ENCODE results near the gene HMGB1. TPM values are rescaled to one million over a fixed set of nuclear protein-coding genes. Genes with fewer than 3 reads are reported as not detected.

Gene HMGB1
- total and polyA plus RNA-seq, 8 donors: 29.5 to 479 (median 339) TPM

GRCh38 chr13:30423891-30424290 lies 41.8 kb downstream of the HMGB1 start:
- H3K4me1 ChIP-seq: peaks cover 9 to 20% (median 14%) of the 10 kb centered on the region in 4 donors
- H3K27me3 ChIP-seq: no peaks in the 10 kb centered on the region
- no peaks in the 10 kb centered on the region for H3K9me3 ChIP-seq
- no peaks in the 10 kb centered on the region for H3K36me3 ChIP-seq
- intact Hi-C loops (cut with DNase I; ENCODE audit: low total_unique reads): no loop called here
- no peak overlapping the region for H3K27ac ChIP-seq
- H3K4me3 ChIP-seq: no peak overlapping the region
- TF ChIP-seq CTCF (IDR thresholded peaks at IDR 0.05) (no peak), EP300 (IDR thresholded peaks at IDR 0.05) (no peak), POLR2AphosphoS5 (IDR thresholded peaks at IDR 0.05) (no peak), POLR2A (IDR thresholded peaks at IDR 0.05) (no peak)
- WGBS, 5 donors: 82 to 98% (median 85%) methylated on average over 3 of the region's 3 CpGs
- DNase-seq: no peak

GRCh38 chr13:30422054-30422839 lies 43.5 kb downstream of the HMGB1 start, which contains the start of gene UBE2L5:
Gene UBE2L5 (plus strand): TSS chr13:30422493. CDS start chr13:30427991, 5,498 bp downstream.
- no peaks in the 10 kb centered on the region for H3K9me3 ChIP-seq
- no peaks in the 10 kb centered on the region for H3K36me3 ChIP-seq
- no peaks in the 10 kb centered on the region for H3K27me3 ChIP-seq
- WGBS, 5 donors: 1 to 2% (median 2%) methylated on average over 39 to 57 of the region's 57 CpGs
- peak within 1 kb of the TSS; percentile 88 to 97 (median 91) for H3K27ac ChIP-seq
- H3K4me3 ChIP-seq: peak within 1 kb of the TSS; percentile 53 to 65 (median 56)
- peaks cover 9 to 20% (median 14%) of the 10 kb centered on the region in 4 donors for H3K4me1 ChIP-seq
- intact Hi-C loops (cut with DNase I; ENCODE audit: low total_unique reads): no loop called here
- TF ChIP-seq EP300 (IDR thresholded peaks at IDR 0.05) (no peak), POLR2AphosphoS5 (IDR thresholded peaks at IDR 0.05) (peak in 2 of 3 donors; percentile 77 to 84)
- peak; percentile 82 to 91 for DNase-seq

- no peaks in the 10 kb centered on the region for H3K36me3 ChIP-seq
- peak overlapping the region; percentile 53 to 65 (median 56) for H3K4me3 ChIP-seq
- DNase-seq: peak; percentile 82 to 94
- TF ChIP-seq CTCF (IDR thresholded peaks at IDR 0.05) (no peak), POLR2A (IDR thresholded peaks at IDR 0.05) (peak in 2 of 4 donors; percentile 50 to 72), EP300 (IDR thresholded peaks at IDR 0.05) (no peak), POLR2AphosphoS5 (IDR thresholded peaks at IDR 0.05) (peak; percentile 43 to 88 (median 80))
- intact Hi-C loops (cut with DNase I; ENCODE audit: low total_unique reads): no loop called here
- no peaks in the 10 kb centered on the region for H3K27me3 ChIP-seq
- 6 to 8% (median 7%) methylated on average over 29 to 52 of the region's 53 CpGs for WGBS, 5 donors
- peak overlapping the region; percentile 88 to 97 (median 91) for H3K27ac ChIP-seq
- H3K4me1 ChIP-seq: peaks cover 9 to 20% (median 14%) of the 10 kb centered on the region in 4 donors
- no peaks in the 10 kb centered on the region for H3K9me3 ChIP-seq
Measured at GRCh38 chr13:30421093-30422053, 44.4 kb downstream of the HMGB1 start.

- TF ChIP-seq POLR2A (IDR thresholded peaks at IDR 0.05): no peak
- TF ChIP-seq CTCF (IDR thresholded peaks at IDR 0.05): no peak
- no peak for TF ChIP-seq POLR2AphosphoS5 (IDR thresholded peaks at IDR 0.05)
- TF ChIP-seq EP300 (IDR thresholded peaks at IDR 0.05): no peak
- intact Hi-C loops (cut with DNase I; ENCODE audit: low total_unique reads): no loop called here
- Histone ChIP-seq H3K9me3 (no peaks in the 10 kb centered on the region), H3K36me3 (no peaks in the 10 kb centered on the region), H3K27ac (peak overlapping the region in 1 of 5 donors; percentile 89), H3K4me3 (no peak overlapping the region), H3K4me1 (peaks cover 9 to 20% (median 14%) of the 10 kb centered on the region in 4 donors), H3K27me3 (no peaks in the 10 kb centered on the region)
- 77 to 88% (median 82%) methylated on average over 9 of the region's 9 CpGs for WGBS, 5 donors
- DNase-seq: no peak
Measured at GRCh38 chr13:30418717-30419459, 46.8 kb downstream of the HMGB1 start.

All from stomach (tissue), 9 donors.